Measurements from ENCODE around the gene ANO1.

- TF ChIP-seq CTCF (IDR thresholded peaks at IDR 0.05 in 4 of 5, conservative IDR thresholded peaks at IDR 0.05 in 1 of 5) (no peak), POLR2A (IDR thresholded peaks at IDR 0.05) (no peak)
Measured at GRCh38 chr11:70118642-70119041, 40.5 kb downstream of the ANO1 start.
